NCI-H345 treated with DMSO at 0.1 percent for 48 hours (cell line): Measurements from ENCODE around the gene KRTAP4-5.
"Not testable (repeated sequence)": the region's sequence is repeated elsewhere in the genome, so short reads cannot be mapped to it uniquely, and the experiment has no call there.

ENCODE experiments used
- DNase-seq: peaks from one replicate; lab custom pipeline; 2025; ENCODE audit not compliant: unreplicated experiment; lab: John Stamatoyannopoulos, UW

Gene KRTAP4-5

GRCh38 chr17:41149652-41149985 lies at the start of gene KRTAP4-5:
KRTAP4-5 (minus strand) TSS chr17:41149825; CDS start chr17:41149767, 58 bp downstream.
- no peak for DNase-seq

DNA sequence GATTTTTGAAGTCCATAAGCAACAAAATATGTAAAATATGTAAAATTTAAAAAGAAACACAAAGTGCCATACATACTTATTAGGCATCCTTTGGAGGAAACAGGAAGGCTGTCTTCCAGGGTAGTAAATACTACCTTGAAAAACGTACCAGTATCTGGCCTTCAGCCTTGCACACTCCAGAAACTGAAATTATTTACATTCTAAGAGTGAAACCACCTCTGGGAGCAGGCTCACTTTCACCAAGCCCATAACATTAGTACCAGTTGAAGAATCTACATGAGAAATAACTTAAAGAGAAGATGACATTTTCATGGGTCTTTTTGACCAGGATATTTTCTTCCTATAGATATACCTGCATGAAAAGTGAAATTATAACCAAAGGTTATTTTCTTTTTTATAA lies 46.4 kb upstream of the KRTAP4-5 start:
- no peak for DNase-seq

GRCh38 chr17:41190328-41190727 lies 40.7 kb upstream of the KRTAP4-5 start:
- no peak for DNase-seq

- not testable (repeated sequence) for DNase-seq
Observed at GRCh38 chr17:41189837-41190318, 40.3 kb upstream of the KRTAP4-5 start, which contains the start of gene KRTAP9-1. KRTAP9-1 (plus strand) TSS chr17:41189887; CDS start chr17:41189887, 0 bp downstream.

GRCh38 chr17:41186872-41187271 lies 37.2 kb upstream of the KRTAP4-5 start:
- DNase-seq: no peak

GRCh38 chr17:41185001-41185400 lies 35.4 kb upstream of the KRTAP4-5 start:
- no peak for DNase-seq

DNA sequence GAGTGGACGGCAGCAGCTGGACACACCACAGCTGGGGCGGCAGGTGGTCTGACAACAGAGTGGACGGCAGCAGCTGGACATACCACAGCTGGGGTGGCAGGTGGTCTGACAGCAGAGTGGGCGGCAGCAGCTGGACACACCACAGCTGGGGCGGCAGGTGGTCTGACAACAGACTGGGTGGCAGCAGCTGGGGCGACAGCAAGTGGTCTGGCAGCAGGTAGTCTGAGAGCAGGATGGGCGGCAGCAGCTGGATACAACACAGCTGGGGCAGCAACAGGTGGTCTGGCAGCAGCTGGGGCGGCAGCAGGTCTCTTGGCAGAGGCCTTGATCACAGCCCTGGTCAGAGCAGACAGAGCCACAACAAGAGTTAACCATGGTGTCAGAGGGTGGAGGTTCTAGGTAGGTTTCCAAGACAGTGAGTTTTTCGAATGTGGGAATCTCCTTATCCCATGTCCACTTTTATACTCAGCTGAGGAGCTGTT lies 34.9 kb upstream of the KRTAP4-5 start, which contains the start of gene KRTAP4-1:
TSS of gene KRTAP4-1 (minus strand) at position 432 of the 482 bp plus-strand sequence. CDS start at position 375, 57 bp downstream.
- no peak for DNase-seq

- DNase-seq: no peak
Observed at GRCh38 chr17:41178843-41179616, 29.4 kb upstream of the KRTAP4-5 start.

- no peak for DNase-seq
Observed at GRCh38 chr17:41178341-41178740, 28.7 kb upstream of the KRTAP4-5 start.

DNA sequence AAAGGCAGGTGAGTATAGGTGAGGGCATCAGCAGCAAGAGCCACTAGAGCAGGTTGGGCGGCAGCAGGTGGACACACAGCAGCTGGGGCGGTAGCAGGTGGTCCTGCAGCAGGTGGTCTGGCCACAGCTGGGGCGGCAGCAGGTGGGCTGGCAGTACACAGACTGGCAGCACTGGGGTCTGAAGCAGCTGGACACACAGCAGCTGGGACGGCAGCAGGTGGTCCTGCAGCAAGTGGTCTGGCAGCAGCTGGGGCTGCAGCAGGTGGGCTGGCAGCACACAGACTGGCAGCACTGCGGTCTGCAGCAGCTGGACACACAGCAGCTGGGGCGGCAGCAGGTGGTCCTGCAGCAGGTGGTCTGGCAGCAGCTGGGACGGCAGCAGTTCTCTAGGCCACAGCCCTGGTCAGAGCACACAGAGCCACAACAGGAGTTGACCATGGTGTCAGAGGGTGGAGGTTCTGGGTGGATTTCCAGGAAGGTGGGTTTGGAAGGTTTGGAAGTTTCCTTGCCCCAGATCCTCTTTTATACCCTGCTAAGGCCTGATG lies 28.2 kb upstream of the KRTAP4-5 start, which contains the start of gene KRTAP4-2:
TSS of gene KRTAP4-2 (minus strand) at position 495 of the 545 bp plus-strand sequence. CDS start at position 438, 57 bp downstream.
- DNase-seq: no peak

GRCh38 chr17:41176744-41177387 lies 27.2 kb upstream of the KRTAP4-5 start:
- DNase-seq: no peak

- DNase-seq: no peak
Observed at GRCh38 chr17:41171886-41172285, 22.3 kb upstream of the KRTAP4-5 start.

DNA sequence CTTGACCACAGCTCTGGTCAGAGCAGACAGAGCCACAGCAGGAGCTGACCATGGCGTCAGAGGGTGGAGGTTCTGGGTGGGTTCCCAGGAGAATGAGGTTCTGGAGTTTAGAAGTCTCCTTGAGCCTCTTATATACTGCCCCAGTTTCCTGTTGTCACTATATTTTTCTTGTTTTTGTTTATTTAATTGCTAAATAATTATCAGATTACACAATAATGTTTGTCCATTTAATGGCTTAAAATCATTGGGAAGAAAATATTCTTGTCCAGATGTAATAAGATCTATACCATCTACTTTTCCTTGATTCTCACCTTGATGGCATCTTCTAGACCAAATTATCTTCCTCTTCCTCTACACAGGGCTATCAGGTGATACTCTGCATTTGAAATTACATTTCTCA lies 18.5 kb upstream of the KRTAP4-5 start, which contains the start of gene KRTAP4-3:
TSS of gene KRTAP4-3 (minus strand) at position 101 of the 400 bp plus-strand sequence. CDS start at position 52, 49 bp downstream.
- no peak for DNase-seq

- DNase-seq: no peak
Observed at GRCh38 chr17:41167561-41167960, 17.9 kb upstream of the KRTAP4-5 start.

DNA sequence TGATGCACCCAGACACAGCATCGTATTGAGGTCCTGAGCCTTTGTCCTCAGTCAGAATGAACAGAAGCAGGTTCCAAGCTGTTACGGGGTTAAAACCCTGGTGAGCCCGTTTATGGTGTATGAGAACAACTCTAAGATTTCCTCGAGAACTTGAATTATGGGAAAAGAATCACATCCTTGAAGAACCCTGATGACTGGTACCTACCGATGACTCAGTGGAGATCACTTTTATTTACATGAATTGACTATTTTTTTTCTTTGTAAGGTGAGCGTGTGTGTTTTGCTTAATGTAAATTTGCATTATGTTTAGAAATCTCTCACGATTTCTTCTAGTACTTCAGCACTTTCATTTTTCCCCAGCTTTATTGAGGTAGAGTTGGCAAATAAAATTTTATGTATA lies 14.2 kb upstream of the KRTAP4-5 start:
- no peak for DNase-seq

DNA sequence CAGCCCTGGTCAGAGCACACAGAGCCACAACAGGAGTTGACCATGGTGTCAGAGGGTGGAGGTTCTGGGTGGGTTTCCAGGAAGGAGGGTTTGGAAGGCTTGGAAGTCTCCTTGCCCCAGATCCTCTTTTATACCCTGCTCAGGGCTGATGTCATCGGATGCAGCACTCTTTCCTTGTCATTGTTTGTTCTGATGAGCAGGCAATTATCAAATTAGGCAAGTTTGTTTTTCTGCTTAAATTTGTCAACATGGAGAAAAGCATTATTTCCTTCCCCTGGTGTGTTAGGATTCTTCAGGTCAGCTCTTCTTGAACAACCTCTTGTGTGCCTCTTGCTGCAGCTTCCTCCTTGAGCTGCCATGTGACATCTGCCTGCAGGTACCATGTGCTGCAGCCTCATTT lies 11.0 kb upstream of the KRTAP4-5 start, which contains the start of gene KRTAP4-4:
TSS of gene KRTAP4-4 (minus strand) at position 101 of the 400 bp plus-strand sequence. CDS start at position 44, 57 bp downstream.
- DNase-seq: no peak

- DNase-seq: not testable (repeated sequence)
Observed at GRCh38 chr17:41160190-41160589, 10.6 kb upstream of the KRTAP4-5 start.

- DNase-seq: no peak
Observed at GRCh38 chr17:41153856-41154255, 4.2 kb upstream of the KRTAP4-5 start.

- no peak for DNase-seq
Observed at GRCh38 chr17:41151525-41151924, 1.9 kb upstream of the KRTAP4-5 start.

DNA sequence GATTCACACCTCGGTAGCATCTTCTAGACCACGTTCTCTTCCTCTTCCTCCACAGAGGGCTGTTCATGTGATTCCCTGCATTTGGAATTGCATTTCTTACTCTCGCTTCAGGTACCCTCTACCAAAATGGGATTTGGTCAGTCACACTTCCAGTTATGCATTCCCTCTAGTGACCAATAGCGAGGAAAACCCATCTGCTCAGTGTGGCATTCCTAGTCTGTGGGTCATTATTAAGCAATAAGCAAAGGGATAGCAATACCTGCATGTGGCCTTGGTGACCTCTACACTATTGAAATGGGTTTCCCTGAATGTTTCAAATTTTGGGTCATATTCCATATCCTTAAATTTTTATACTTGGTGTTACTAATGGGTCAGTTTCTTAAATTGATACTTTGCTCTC lies 401 bp upstream of the KRTAP4-5 start:
- DNase-seq: no peak

- not testable (repeated sequence) for DNase-seq
Observed at GRCh38 chr17:41148971-41149651, 514 bp downstream of the KRTAP4-5 start.
